Measurements from ENCODE around the gene KRT74. TPM values are rescaled to one million over a fixed set of nuclear protein-coding genes. Genes with fewer than 3 reads are reported as not detected.

KRT74 gene
- total RNA-seq, result 1 to 10 TPM in 2 of 4 donors, under 1 TPM in 2; 0.47 to 2.2 (median 1.2) TPM
- 0.14 TPM for polyA plus RNA-seq
- long read RNA-seq, donor 1, partial matches to known transcripts, result 0 of 2 reads
- long read RNA-seq, donor 1, other reads (novel, unspliced or antisense), result 0 of 2 reads
- long read RNA-seq, donor 2, partial matches to known transcripts, result 0 of 1 reads
- long read RNA-seq, donor 2, other reads (novel, unspliced or antisense), result 0 of 1 reads
- long read RNA-seq, donor 3, partial matches to known transcripts, result 0 of 1 reads
- long read RNA-seq, donor 3, other reads (novel, unspliced or antisense), result 0 of 1 reads
- long read RNA-seq, donor 4, result 0 reads

DNA sequence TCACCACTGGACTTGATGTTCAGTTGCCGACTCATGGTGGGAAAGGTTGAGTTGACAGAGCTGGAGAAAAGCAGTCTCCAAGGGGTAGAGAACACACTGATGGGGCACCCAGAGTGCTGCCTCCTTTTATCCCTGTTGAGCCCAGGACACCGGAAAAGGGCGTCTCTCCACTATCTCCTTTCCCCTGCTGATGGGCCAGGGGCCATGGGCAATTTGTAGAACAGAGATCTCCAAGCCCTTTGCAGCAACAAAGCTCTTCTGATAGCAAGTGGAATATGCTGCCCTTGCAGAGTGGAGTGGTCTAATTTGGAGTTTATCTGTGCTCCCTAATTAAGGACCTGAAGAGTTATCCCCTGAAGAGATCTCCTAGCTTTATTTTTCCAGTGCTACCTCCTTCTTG lies at the start of gene KRT74:
TSS of gene KRT74 (minus strand) at position 101 of the 400 bp plus-strand sequence. CDS start at position 35, 66 bp downstream.
- 54% methylated on average over 3 of the region's 3 CpGs for WGBS
- intact Hi-C loops (cut with DNase I), result no loop called here
- Histone ChIP-seq H3K4me3 (ENCODE audit: low read length) (no peak within 1 kb of the TSS), H3K9me3 (ENCODE audit: control insufficient read depth, low read length) (no peaks in the 10 kb centered on the region), H3K4me1 (ENCODE audit: control insufficient read depth, insufficient read depth, low read length) (no peaks in the 10 kb centered on the region), H3K27ac (ENCODE audit: low read length) (no peak within 1 kb of the TSS), H3K27me3 (ENCODE audit: control insufficient read depth, insufficient read depth) (no peaks in the 10 kb centered on the region)
- no peak for DNase-seq
- ATAC-seq, result no peak

DNA sequence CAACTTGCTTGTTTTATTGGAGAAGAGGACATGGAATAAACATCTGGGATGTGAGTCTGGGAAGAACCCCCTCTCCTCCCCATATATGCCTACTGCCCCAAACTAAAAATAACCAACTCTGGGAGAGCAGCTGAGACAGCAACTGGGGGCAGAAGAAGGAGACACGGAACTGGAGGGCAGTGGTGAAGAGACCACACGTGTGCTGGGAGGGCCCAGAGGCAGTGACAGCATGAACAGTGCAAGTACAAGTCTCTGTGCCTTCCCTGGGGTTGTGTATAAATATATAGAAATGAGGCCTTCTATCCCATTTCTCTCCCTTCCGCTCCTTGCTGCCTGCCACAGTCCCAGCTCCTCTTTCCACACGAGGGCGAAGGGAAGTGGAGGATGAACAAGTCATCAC lies 48.7 kb upstream of the KRT74 start:
- Histone ChIP-seq H3K4me3 (ENCODE audit: low read length) (no peak overlapping the region), H3K27me3 (ENCODE audit: control insufficient read depth, insufficient read depth) (no peaks in the 10 kb centered on the region), H3K4me1 (ENCODE audit: control insufficient read depth, insufficient read depth, low read length) (no peaks in the 10 kb centered on the region), H3K9me3 (ENCODE audit: control insufficient read depth, low read length) (no peaks in the 10 kb centered on the region), H3K27ac (ENCODE audit: low read length) (no peak overlapping the region)
- intact Hi-C loops (cut with DNase I), result no loop called here
- 75% methylated on average over 5 of the region's 5 CpGs for WGBS
- no peak for DNase-seq
- no peak for ATAC-seq

DNA sequence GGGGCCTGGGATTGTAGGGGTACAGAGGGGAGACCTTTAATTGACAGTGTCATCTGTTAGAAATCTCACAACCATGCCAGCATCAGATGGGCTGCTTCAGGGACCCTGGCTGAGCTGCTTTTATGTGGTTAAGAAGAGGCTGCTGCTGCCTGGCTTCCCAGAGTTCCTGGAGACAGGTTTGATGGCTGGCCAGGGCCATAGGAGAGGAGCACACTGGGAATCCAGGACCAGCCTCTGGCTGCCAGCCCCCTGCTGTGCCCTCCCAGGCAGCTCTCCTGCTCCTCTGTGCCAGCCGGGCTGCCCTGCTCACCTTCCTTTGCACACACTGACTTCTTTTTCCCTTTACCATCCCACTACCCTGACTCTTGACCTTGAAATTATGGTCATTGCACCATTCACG lies 45.2 kb upstream of the KRT74 start:
- Histone ChIP-seq H3K4me1 (ENCODE audit: control insufficient read depth, insufficient read depth, low read length) (no peaks in the 10 kb centered on the region), H3K27me3 (ENCODE audit: control insufficient read depth, insufficient read depth) (no peaks in the 10 kb centered on the region), H3K9me3 (ENCODE audit: control insufficient read depth, low read length) (no peaks in the 10 kb centered on the region), H3K4me3 (ENCODE audit: low read length) (no peak overlapping the region), H3K27ac (ENCODE audit: low read length) (no peak overlapping the region)
- DNase-seq (no peak), ATAC-seq (no peak)
- intact Hi-C loops (cut with DNase I), result no loop called here
- 80% methylated on average over 2 of the region's 2 CpGs for WGBS

DNA sequence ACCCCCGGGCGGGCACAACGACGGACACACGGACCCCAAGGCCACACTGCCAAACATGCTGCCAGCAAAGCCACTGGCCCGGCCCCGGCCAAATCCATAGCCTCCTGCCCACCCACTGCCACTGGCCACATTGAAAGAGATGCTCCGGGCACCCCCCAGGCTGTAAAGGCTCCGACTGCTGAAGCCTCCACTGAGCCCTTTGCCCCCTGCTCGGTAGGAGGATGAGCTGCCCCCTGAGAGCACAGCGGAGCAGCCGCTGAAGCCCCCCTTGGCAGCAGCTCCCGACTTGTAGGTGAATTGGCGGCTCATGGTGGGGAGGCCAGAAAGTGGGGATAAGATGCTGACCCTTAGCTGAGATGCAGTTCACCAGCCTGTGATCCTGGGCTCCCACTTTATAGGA lies 44.6 kb upstream of the KRT74 start, which contains the start of gene KRT73:
TSS of gene KRT73 (minus strand) at position 344 of the 400 bp plus-strand sequence. CDS start at position 309, 35 bp downstream.
- Histone ChIP-seq H3K4me3 (ENCODE audit: low read length) (no peak within 1 kb of the TSS), H3K27ac (ENCODE audit: low read length) (no peak within 1 kb of the TSS), H3K4me1 (ENCODE audit: control insufficient read depth, insufficient read depth, low read length) (no peaks in the 10 kb centered on the region), H3K27me3 (ENCODE audit: control insufficient read depth, insufficient read depth) (no peaks in the 10 kb centered on the region), H3K9me3 (ENCODE audit: control insufficient read depth, low read length) (no peaks in the 10 kb centered on the region)
- ATAC-seq (no peak), DNase-seq (no peak)
- intact Hi-C loops (cut with DNase I), result no loop called here
- WGBS, result 88% methylated on average over 14 of the region's 14 CpGs

DNA sequence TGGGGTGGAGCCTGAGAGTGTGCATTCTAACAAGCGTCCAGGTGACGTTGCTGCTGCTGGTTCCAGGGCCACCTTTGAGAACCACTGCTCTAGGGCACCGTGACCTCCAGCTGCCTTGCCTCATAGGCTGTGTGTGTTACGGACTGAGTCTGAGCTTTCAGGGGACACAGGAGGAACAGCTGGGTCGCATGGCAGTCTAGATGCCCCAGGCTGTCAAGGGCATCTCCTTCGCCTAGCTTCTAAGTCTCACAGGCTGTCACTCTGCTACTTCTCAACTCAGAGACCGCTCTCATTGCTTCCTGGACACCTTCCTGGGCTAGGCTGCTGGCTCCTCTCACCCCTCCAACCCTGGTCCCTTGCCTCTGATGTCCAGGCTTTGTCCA lies 43.8 kb upstream of the KRT74 start:
- H3K27me3 ChIP-seq (ENCODE audit: control insufficient read depth, insufficient read depth), result no peaks in the 10 kb centered on the region
- 76% methylated on average over 7 of the region's 7 CpGs for WGBS
- no peaks in the 10 kb centered on the region for H3K9me3 ChIP-seq (ENCODE audit: control insufficient read depth, low read length)
- H3K4me1 ChIP-seq (ENCODE audit: control insufficient read depth, insufficient read depth, low read length), result no peaks in the 10 kb centered on the region
- intact Hi-C loops (cut with DNase I), result no loop called here
- H3K4me3 ChIP-seq (ENCODE audit: low read length), result no peak overlapping the region
- H3K27ac ChIP-seq (ENCODE audit: low read length), result no peak overlapping the region
- ATAC-seq, result no peak
- DNase-seq, result no peak

DNA sequence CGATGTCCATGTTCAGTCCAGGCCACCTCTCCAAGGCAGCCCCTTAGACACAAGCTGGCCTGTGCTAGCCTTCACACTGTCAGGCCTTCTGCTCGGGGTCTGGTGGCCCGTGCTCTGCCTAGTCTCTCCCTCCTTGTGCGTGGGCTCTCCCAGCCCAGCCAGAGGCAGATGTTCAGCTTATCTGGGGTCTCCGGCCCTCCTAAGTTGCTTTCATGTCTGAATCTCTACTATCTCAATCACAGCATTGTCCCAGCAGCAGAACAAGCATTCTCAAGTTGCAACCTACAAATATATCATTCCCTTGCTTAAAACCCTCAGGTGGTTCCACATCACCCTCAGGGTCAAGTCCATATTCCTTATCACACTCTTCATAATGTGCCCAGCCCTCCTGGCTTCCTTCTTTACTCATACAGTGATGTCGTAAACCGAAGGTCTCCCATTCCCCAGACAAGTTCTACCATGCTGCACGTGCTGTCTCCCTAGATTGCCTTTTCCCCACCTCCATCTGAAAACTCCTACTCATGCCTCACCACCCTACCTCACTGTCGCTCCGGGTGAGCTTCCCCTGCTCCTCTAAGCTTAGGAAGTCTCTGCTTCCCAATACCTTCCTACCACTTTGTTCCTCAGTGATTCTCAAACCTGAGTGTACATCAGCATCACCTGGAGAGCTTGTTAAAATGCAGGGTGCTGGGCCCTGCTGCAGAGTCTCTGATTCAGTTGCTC lies 43.2 kb upstream of the KRT74 start:
- H3K9me3 ChIP-seq (ENCODE audit: control insufficient read depth, low read length), result no peaks in the 10 kb centered on the region
- WGBS, result 73% methylated on average over 10 of the region's 10 CpGs
- no peak for ATAC-seq

DNA sequence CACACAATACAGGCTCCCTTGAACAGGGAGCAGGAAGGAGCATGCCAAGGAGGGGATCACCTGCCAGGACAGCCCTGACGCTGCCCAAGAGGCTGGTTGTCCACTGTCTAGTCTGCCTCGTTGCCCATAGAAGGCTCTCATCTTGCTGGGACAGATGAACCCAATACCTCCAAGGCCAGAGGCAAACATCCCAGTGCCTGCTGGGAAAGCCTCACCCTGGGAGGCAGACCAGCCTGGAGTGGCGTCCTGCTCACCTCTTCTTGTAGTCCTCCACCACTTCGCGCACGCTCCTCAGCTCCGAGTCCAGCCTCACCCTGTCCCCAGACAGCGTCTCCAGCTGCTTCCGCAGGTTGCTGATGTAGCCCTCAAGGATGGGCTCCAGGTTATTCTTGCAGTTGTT lies 42.3 kb upstream of the KRT74 start:
- Histone ChIP-seq H3K9me3 (ENCODE audit: control insufficient read depth, low read length) (no peaks in the 10 kb centered on the region), H3K27ac (ENCODE audit: low read length) (no peak overlapping the region), H3K4me1 (ENCODE audit: control insufficient read depth, insufficient read depth, low read length) (no peaks in the 10 kb centered on the region), H3K27me3 (ENCODE audit: control insufficient read depth, insufficient read depth) (no peaks in the 10 kb centered on the region), H3K4me3 (ENCODE audit: low read length) (no peak overlapping the region)
- ATAC-seq (no peak), DNase-seq (no peak)
- intact Hi-C loops (cut with DNase I), result no loop called here
- WGBS, result 84% methylated on average over 9 of the region's 9 CpGs

More for the DNA sequence above, 43.2 kb upstream of the KRT74 start:
- H3K4me3 ChIP-seq (ENCODE audit: low read length), result no peak overlapping the region
- no peaks in the 10 kb centered on the region for H3K27me3 ChIP-seq (ENCODE audit: control insufficient read depth, insufficient read depth)
- intact Hi-C loops (cut with DNase I), result no loop called here
- no peak overlapping the region for H3K27ac ChIP-seq (ENCODE audit: low read length)
- DNase-seq, result no peak
- no peaks in the 10 kb centered on the region for H3K4me1 ChIP-seq (ENCODE audit: control insufficient read depth, insufficient read depth, low read length)

DNA sequence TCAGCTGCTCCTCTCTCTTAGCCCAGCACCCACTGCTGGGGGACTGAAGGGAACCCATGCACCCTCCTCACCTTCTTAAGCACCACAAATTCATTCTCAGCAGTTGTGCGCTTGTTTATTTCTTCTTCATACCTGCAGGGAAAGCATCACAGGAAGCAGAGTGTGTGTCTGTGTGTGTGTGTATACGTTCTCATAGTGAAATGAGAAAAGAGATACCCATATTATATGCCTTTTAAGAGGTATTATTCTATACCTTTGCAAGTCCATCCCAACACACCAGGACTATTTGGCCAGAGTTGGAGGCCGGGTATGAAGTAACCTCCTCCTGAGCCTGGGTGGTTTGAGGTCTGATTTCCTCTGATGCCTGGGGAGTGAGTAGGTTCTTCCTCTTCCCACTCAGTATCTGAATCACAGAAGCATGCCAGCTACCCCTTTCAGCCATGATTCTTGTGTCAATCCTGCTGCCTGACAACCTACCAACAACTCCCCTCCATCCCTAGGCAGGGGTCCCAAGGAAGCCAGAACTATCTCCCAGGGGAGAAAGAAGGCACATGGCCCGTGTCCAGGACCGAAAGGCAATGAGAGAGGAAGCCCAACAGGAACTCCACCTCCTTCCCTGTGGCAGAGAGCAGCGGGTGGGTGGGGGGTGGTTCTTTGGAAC lies 41.7 kb upstream of the KRT74 start:
- DNase-seq, result no peak
- no peaks in the 10 kb centered on the region for H3K4me1 ChIP-seq (ENCODE audit: control insufficient read depth, insufficient read depth, low read length)
- no peak for ATAC-seq
- intact Hi-C loops (cut with DNase I), result no loop called here
- H3K9me3 ChIP-seq (ENCODE audit: control insufficient read depth, low read length), result no peaks in the 10 kb centered on the region
- no peak overlapping the region for H3K27ac ChIP-seq (ENCODE audit: low read length)
- H3K4me3 ChIP-seq (ENCODE audit: low read length), result no peak overlapping the region
- WGBS, result 50% methylated on average over 6 of the region's 6 CpGs
- H3K27me3 ChIP-seq (ENCODE audit: control insufficient read depth, insufficient read depth), result no peaks in the 10 kb centered on the region

DNA sequence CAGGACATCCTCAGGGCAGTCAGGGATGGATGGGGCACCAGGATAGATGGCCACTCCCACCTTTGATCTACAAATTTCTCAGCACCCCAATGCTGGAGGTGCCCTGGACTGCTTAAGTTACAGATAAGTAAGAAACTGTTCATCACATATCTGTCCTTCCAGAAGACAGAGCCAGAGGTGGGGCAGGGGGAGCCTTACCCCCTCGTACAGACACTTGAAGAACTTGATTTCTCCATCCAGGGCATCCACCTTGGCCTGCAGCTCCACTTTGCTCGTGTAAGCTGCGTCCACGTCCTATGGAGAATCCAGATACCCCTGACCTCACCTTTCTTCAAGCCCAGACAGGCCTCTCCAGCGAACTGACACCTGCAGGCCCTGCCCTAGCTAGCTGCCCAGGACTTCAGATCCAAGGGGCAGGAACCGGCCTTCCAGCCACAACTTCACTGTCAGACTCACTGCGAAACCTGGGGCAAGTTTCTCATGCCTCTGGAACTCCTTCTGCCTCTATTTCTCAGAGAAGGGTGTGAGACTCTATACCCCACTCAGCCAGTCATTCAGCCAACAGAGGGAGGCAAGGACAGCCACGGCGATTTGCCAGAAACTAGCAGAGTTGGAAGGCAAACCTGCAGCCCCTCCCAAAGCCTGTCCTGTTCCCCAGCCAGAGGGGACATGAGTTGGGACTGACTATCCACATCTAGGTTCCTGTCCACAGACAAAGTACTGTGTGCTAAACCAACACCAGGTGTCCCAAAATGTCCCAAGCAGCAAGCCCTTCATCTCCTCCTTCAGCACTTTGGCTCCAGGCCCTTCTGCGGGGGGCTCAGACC lies 41.0 kb upstream of the KRT74 start:
- ATAC-seq (no peak), DNase-seq (no peak)
- no peaks in the 10 kb centered on the region for H3K4me1 ChIP-seq (ENCODE audit: control insufficient read depth, insufficient read depth, low read length)
- 86% methylated on average over 10 of the region's 10 CpGs for WGBS
- no peaks in the 10 kb centered on the region for H3K9me3 ChIP-seq (ENCODE audit: control insufficient read depth, low read length)
- no peaks in the 10 kb centered on the region for H3K27me3 ChIP-seq (ENCODE audit: control insufficient read depth, insufficient read depth)
- H3K4me3 ChIP-seq (ENCODE audit: low read length), result no peak overlapping the region
- H3K27ac ChIP-seq (ENCODE audit: low read length), result no peak overlapping the region
- intact Hi-C loops (cut with DNase I), result no loop called here

DNA sequence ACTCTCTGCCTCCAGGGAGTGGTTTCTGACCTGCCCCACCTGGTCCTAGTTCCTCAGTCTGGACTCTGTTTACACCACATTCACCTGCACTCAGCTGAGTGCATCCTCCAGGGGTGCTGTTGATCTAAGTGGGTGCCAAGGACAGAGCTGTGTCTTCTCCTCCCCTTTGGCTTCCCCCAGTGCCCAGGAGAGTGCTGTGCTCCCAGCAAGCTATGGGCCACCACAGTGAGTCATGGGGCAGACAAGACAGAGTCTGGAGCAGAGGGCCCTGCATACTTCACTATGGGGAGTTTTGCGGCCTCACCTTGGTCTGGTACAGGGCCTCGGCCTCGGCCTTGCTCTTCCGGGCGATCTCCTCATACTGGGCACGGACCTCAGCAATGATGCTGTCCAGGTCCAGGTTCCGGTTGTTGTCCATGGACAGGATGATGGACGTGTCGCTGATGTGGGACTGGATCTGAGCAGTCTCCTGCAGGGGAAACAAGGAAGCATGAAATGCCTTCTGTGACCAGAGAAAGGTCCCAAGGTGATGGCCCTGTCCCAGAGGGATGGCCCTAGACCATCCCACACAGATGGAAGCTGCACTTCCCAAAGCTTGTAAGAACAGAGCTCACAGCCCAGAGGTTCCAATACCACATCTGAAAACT lies 39.9 kb upstream of the KRT74 start:
- WGBS, result 90% methylated on average over 9 of the region's 9 CpGs
- no peak overlapping the region for H3K4me3 ChIP-seq (ENCODE audit: low read length)
- no peak for DNase-seq
- ATAC-seq, result no peak
- no peaks in the 10 kb centered on the region for H3K9me3 ChIP-seq (ENCODE audit: control insufficient read depth, low read length)
- H3K27me3 ChIP-seq (ENCODE audit: control insufficient read depth, insufficient read depth), result no peaks in the 10 kb centered on the region
- no peaks in the 10 kb centered on the region for H3K4me1 ChIP-seq (ENCODE audit: control insufficient read depth, insufficient read depth, low read length)
- intact Hi-C loops (cut with DNase I), result no loop called here
- no peak overlapping the region for H3K27ac ChIP-seq (ENCODE audit: low read length)
